ENCODE results near the gene NXT2. TPM values are rescaled to one million over a fixed set of nuclear protein-coding genes. Genes with fewer than 3 reads are reported as not detected.

Gene NXT2
- total RNA-seq, 1 donor from 2014 or later, result 42.4 TPM

GRCh38 chrX:109498434-109498833, 38.2 kb upstream of the NXT2 start:
- Histone ChIP-seq H4K20me1 (ENCODE audit: low read depth) (no peaks in the 10 kb centered on the region), H3F3A (ENCODE audit: low read depth) (no peaks in the 10 kb centered on the region), H2AFZ (replicated peaks) (no peak overlapping the region), H3K4me1 (no peaks in the 10 kb centered on the region), H3K27ac (no peak overlapping the region), H3K79me2 (ENCODE audit: low read depth) (no peaks in the 10 kb centered on the region), H3K9me3 (ENCODE audit: low read depth) (no peaks in the 10 kb centered on the region), H3K4me3 (no peak overlapping the region), H3K9ac (no peak overlapping the region), H3K27me3 (no peaks in the 10 kb centered on the region), H3K36me3 (no peaks in the 10 kb centered on the region), H3K4me2 (no peak overlapping the region)
- no peak for DNase-seq (ENCODE audit: low spot score)
- H3K4me3 Mint-ChIP-seq, result no peak overlapping the region
- TF ChIP-seq CTCF (IDR thresholded peaks at IDR 0.05) (no peak), EZH2 (IDR thresholded peaks at IDR 0.05) (no peak), EZH2phosphoT487 (IDR thresholded peaks at IDR 0.05) (no peak)
- peaks cover 4% of the 10 kb centered on the region for H3K4me1 Mint-ChIP-seq
- no peaks in the 10 kb centered on the region for H3K9me3 Mint-ChIP-seq
- H3K27me3 Mint-ChIP-seq (ENCODE audit: insufficient read depth, low read depth), result peaks cover 6% of the 10 kb centered on the region
- H3K36me3 Mint-ChIP-seq, result no peaks in the 10 kb centered on the region
- H3K27ac Mint-ChIP-seq, result no peak overlapping the region

GRCh38 chrX:109501176-109501575, 35.5 kb upstream of the NXT2 start:
- Histone ChIP-seq H4K20me1 (ENCODE audit: low read depth) (no peaks in the 10 kb centered on the region), H3K79me2 (ENCODE audit: low read depth) (no peaks in the 10 kb centered on the region), H3F3A (ENCODE audit: low read depth) (no peaks in the 10 kb centered on the region), H3K9me3 (ENCODE audit: low read depth) (no peaks in the 10 kb centered on the region), H3K27ac (no peak overlapping the region), H3K4me3 (no peak overlapping the region), H3K4me1 (no peaks in the 10 kb centered on the region), H3K36me3 (no peaks in the 10 kb centered on the region), H3K9ac (no peak overlapping the region), H3K27me3 (no peaks in the 10 kb centered on the region), H3K4me2 (no peak overlapping the region), H2AFZ (replicated peaks) (no peak overlapping the region)
- H3K36me3 Mint-ChIP-seq, result no peaks in the 10 kb centered on the region
- no peak for DNase-seq (ENCODE audit: low spot score)
- H3K4me3 Mint-ChIP-seq, result no peak overlapping the region
- no peaks in the 10 kb centered on the region for H3K9me3 Mint-ChIP-seq
- no peaks in the 10 kb centered on the region for H3K4me1 Mint-ChIP-seq
- no peak for TF ChIP-seq EZH2phosphoT487 (IDR thresholded peaks at IDR 0.05)
- TF ChIP-seq CTCF (IDR thresholded peaks at IDR 0.05), result no peak
- no peak for TF ChIP-seq EZH2 (IDR thresholded peaks at IDR 0.05)
- H3K27ac Mint-ChIP-seq, result no peak overlapping the region
- peaks cover 4% of the 10 kb centered on the region for H3K27me3 Mint-ChIP-seq (ENCODE audit: insufficient read depth, low read depth)

GRCh38 chrX:109508915-109509314, 27.7 kb upstream of the NXT2 start:
- DNase-seq (ENCODE audit: low spot score), result no peak
- H4K20me1 ChIP-seq (ENCODE audit: low read depth), result no peaks in the 10 kb centered on the region
- Mint-ChIP-seq H3K9me3 (peaks cover 3% of the 10 kb centered on the region), H3K27me3 (ENCODE audit: insufficient read depth, low read depth) (peaks cover 2% of the 10 kb centered on the region), H3K36me3 (no peaks in the 10 kb centered on the region), H3K27ac (no peak overlapping the region), H3K4me3 (no peak overlapping the region), H3K4me1 (no peaks in the 10 kb centered on the region)
- peaks cover 4% of the 10 kb centered on the region for H3K9me3 ChIP-seq (ENCODE audit: low read depth)
- no peak overlapping the region for H3K27ac ChIP-seq
- no peaks in the 10 kb centered on the region for H3K79me2 ChIP-seq (ENCODE audit: low read depth)
- no peaks in the 10 kb centered on the region for H3K36me3 ChIP-seq
- TF ChIP-seq CTCF (IDR thresholded peaks at IDR 0.05), result no peak
- TF ChIP-seq EZH2phosphoT487 (IDR thresholded peaks at IDR 0.05), result no peak
- no peak for TF ChIP-seq EZH2 (IDR thresholded peaks at IDR 0.05)
- H3K4me1 ChIP-seq, result no peaks in the 10 kb centered on the region
- H3K4me3 ChIP-seq, result no peak overlapping the region
- H3F3A ChIP-seq (ENCODE audit: low read depth), result no peaks in the 10 kb centered on the region
- H2AFZ ChIP-seq (replicated peaks), result no peak overlapping the region
- H3K9ac ChIP-seq, result no peak overlapping the region
- peaks cover 20% of the 10 kb centered on the region for H3K27me3 ChIP-seq
- no peak overlapping the region for H3K4me2 ChIP-seq
